H1 (cell line): Measurements from ENCODE around the gene PLTP. TPM values are rescaled to one million over a fixed set of nuclear protein-coding genes. Genes with fewer than 3 reads are reported as not detected.

Experiments used
- BACH1 ChIP-seq: IDR thresholded peaks from 2 replicates; pipeline ENCODE4 v1.6.1; 2012; ENCODE audit warnings: low read length, improper control_type of control experiment
- CHD1 ChIP-seq: IDR thresholded peaks from 2 replicates; pipeline ENCODE4 v1.6.1; 2012; ENCODE audit warnings: low read depth, low read length, improper control_type of control experiment
- KDM1A ChIP-seq: fragments of 200-600, 300-600 bp; sonication (generic); IDR thresholded peaks from 2 replicates; pipeline ENCODE4 v1.7.1; 2016; ENCODE audit warnings: mild to moderate bottlenecking, low read length, borderline replicate concordance
- PHF8 ChIP-seq: fragments of 200-600 bp; sonication (generic); conservative IDR thresholded peaks from 2 replicates; pipeline ENCODE4 v1.7.1; 2012; ENCODE audit warnings: low read depth, mild to moderate bottlenecking, inconsistent platforms, low read length, moderate library complexity
- RBBP5 ChIP-seq: IDR thresholded peaks from 2 replicates; pipeline ENCODE4 v1.7.1; 2012; ENCODE audit warnings: low read depth, mild to moderate bottlenecking, inconsistent platforms, low read length, moderate library complexity, borderline replicate concordance
- SP1 ChIP-seq: IDR thresholded peaks from 2 replicates; pipeline ENCODE4 v1.6.1; 2011; ENCODE audit warnings: low read depth, low read length
- SP2 ChIP-seq: IDR thresholded peaks from 2 replicates; pipeline ENCODE4 v1.6.1; 2012; ENCODE audit warnings: mild to moderate bottlenecking, low read length, inconsistent platforms
- SP4 ChIP-seq: IDR thresholded peaks from 2 replicates; pipeline ENCODE4 v1.6.1; 2012; ENCODE audit warnings: low read length, inconsistent platforms
- polyA plus RNA-seq, 7 experiments: library from polyadenylated mRNA; depleted of rRNA in 3 of 7; stranded (reverse) in 5 of 7; unstranded in 2 of 7; fragments of >200 nt in 5 of 7; fragments of 200-250 nt in 2 of 7; gene quantifications; 1 replicate in 5 of 7; 2 replicates in 1 of 7; 4 replicates in 1 of 7; pipeline versions ENCODE4 v1.2.1 to v1.2.3, GENCODE V29; 2011 to 2013; ENCODE audit warnings: missing spikeins in 2 of 7, mixed read lengths in 2 of 7
- total RNA-seq: library from RNA; stranded (reverse); fragmentation: NEBNext Ultra II Directional; extraction: Animal tissue kit (Norgen Biotek cat#: 25700); gene quantifications from 2 replicates; pipeline ENCODE4 v1.2.1, GENCODE V29; 2021

PLTP gene
- total and polyA plus RNA-seq, 2 of the 8 experiments (the other 6 are each of a cell fraction or from before 2014, with no cell fraction given), result 120 to 194 TPM

- TF ChIP-seq KDM1A (no peak), SP1 (no peak), CHD1 (no peak), BACH1 (no peak), SP4 (no peak), SP2 (no peak), RBBP5 (no peak), PHF8 (no peak)
Observed at GRCh38 chr20:45940053-45940452, 28.1 kb upstream of the PLTP start (continued).
